ENCODE data around the gene FAF2.

FAF2 gene

GRCh38 chr5:176503496-176503895 is 55.3 kb downstream of the FAF2 start:
- TF ChIP-seq EZH2 (IDR thresholded peaks at IDR 0.05; ENCODE audit: borderline replicate concordance, low read length) = no peak
- TF ChIP-seq, protein P1, sequence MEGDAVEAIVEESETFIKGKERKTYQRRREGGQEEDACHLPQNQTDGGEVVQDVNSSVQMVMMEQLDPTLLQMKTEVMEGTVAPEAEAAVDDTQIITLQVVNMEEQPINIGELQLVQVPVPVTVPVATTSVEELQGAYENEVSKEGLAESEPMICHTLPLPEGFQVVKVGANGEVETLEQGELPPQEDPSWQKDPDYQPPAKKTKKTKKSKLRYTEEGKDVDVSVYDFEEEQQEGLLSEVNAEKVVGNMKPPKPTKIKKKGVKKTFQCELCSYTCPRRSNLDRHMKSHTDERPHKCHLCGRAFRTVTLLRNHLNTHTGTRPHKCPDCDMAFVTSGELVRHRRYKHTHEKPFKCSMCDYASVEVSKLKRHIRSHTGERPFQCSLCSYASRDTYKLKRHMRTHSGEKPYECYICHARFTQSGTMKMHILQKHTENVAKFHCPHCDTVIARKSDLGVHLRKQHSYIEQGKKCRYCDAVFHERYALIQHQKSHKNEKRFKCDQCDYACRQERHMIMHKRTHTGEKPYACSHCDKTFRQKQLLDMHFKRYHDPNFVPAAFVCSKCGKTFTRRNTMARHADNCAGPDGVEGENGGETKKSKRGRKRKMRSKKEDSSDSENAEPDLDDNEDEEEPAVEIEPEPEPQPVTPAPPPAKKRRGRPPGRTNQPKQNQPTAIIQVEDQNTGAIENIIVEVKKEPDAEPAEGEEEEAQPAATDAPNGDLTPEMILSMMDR (IDR thresholded peaks at IDR 0.05; ENCODE audit: low read length) = no peak
- Histone ChIP-seq H3K9me2 (ENCODE audit: low read depth, low read length) (no peaks in the 10 kb centered on the region), H4K20me1 (ENCODE audit: insufficient read depth, low read length) (no peaks in the 10 kb centered on the region), H3K4me2 (ENCODE audit: low read length) (no peak overlapping the region), H3K4me3 (ENCODE audit: low read depth, low read length, poor library complexity, severe bottlenecking) (no peak overlapping the region), H3K36me3 (ENCODE audit: insufficient read depth, low read length) (peaks cover 92% of the 10 kb centered on the region), H2AFZ (ENCODE audit: low read length) (no peak overlapping the region), H3K9me3 (ENCODE audit: low read length) (no peaks in the 10 kb centered on the region), H3K27me3 (ENCODE audit: insufficient read depth, low read length) (no peaks in the 10 kb centered on the region), H3K79me2 (ENCODE audit: insufficient read depth, low read length) (no peaks in the 10 kb centered on the region), H3K27ac (ENCODE audit: low read depth, low read length, poor library complexity, severe bottlenecking) (no peak overlapping the region), H3F3A (ENCODE audit: insufficient read depth, low read length) (0 out of 2 replicates have a peak, but pooled peaks cover 3% of the 10 kb centered on the region), H3K4me1 (ENCODE audit: insufficient read depth, low read length, severe bottlenecking) (no peaks in the 10 kb centered on the region), H3K9ac (ENCODE audit: low read length) (no peak overlapping the region)

DNA sequence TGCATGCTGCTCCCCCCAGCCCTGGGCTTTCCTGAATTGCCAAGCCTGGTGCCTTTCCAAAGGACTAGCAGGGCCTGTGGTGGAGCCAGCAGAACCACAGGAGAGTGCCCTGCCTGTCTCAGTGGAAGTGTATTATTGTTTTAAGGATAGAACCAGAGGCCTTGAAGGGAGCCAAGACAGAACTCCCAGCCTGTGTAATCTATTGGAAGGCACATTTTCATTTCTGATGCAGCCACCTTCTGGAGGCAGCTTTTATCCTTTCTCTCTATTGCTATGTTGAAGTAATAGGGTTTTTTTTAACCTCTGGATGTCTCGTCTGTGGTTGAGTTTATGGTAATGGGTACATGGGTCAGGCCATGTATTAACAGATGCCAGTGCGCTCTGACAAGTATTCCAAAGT is 59.7 kb downstream of the FAF2 start:
- Histone ChIP-seq H3K4me1 (ENCODE audit: insufficient read depth, low read length, severe bottlenecking) (no peaks in the 10 kb centered on the region), H3K36me3 (ENCODE audit: insufficient read depth, low read length) (peaks cover 63% of the 10 kb centered on the region)

DNA sequence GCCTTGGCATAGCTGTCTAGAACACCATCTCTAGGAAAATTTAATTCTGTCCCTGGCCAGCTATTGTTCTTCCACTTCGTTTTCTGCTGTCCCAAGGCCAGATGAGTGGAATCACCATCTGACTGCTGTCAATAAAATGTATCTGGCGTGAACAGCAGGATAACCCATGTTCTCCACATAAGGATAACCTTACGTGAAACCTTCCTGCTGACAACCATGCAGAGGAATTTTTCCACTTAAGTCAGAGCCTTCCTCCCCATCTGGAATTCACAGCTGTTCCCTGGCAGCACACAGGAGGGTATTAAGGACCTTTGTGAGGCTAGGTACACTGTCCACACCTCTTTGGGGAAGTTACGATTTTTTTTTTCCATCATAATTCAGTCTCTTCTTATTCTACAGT is 60.4 kb downstream of the FAF2 start:
- no peak overlapping the region for H3K9ac ChIP-seq (ENCODE audit: low read length)
- H3K79me2 ChIP-seq (ENCODE audit: insufficient read depth, low read length) = no peaks in the 10 kb centered on the region
- 0 out of 2 replicates have a peak, but pooled peaks cover 3% of the 10 kb centered on the region for H3F3A ChIP-seq (ENCODE audit: insufficient read depth, low read length)
- no peak for TF ChIP-seq EZH2 (IDR thresholded peaks at IDR 0.05; ENCODE audit: borderline replicate concordance, low read length)
- TF ChIP-seq, protein P1 (IDR thresholded peaks at IDR 0.05; ENCODE audit: low read length) = no peak
- H3K4me2 ChIP-seq (ENCODE audit: low read length) = no peak overlapping the region
- no peaks in the 10 kb centered on the region for H4K20me1 ChIP-seq (ENCODE audit: insufficient read depth, low read length)
- no peak overlapping the region for H3K4me3 ChIP-seq (ENCODE audit: low read depth, low read length, poor library complexity, severe bottlenecking)
- no peaks in the 10 kb centered on the region for H3K9me3 ChIP-seq (ENCODE audit: low read length)
- H3K27ac ChIP-seq (ENCODE audit: low read depth, low read length, poor library complexity, severe bottlenecking) = no peak overlapping the region
- H2AFZ ChIP-seq (ENCODE audit: low read length) = no peak overlapping the region
- H3K27me3 ChIP-seq (ENCODE audit: insufficient read depth, low read length) = no peaks in the 10 kb centered on the region
- H3K9me2 ChIP-seq (ENCODE audit: low read depth, low read length) = no peaks in the 10 kb centered on the region
- no peaks in the 10 kb centered on the region for H3K4me1 ChIP-seq (ENCODE audit: insufficient read depth, low read length, severe bottlenecking)
- peaks cover 57% of the 10 kb centered on the region for H3K36me3 ChIP-seq (ENCODE audit: insufficient read depth, low read length)

More for the DNA sequence above, 59.7 kb downstream of the FAF2 start:
- Histone ChIP-seq H3K9me3 (ENCODE audit: low read length) (no peaks in the 10 kb centered on the region), H3K4me3 (ENCODE audit: low read depth, low read length, poor library complexity, severe bottlenecking) (no peak overlapping the region), H3K79me2 (ENCODE audit: insufficient read depth, low read length) (no peaks in the 10 kb centered on the region), H2AFZ (ENCODE audit: low read length) (no peak overlapping the region), H3K27ac (ENCODE audit: low read depth, low read length, poor library complexity, severe bottlenecking) (no peak overlapping the region), H3K9ac (ENCODE audit: low read length) (no peak overlapping the region), H3K4me2 (ENCODE audit: low read length) (no peak overlapping the region), H3F3A (ENCODE audit: insufficient read depth, low read length) (0 out of 2 replicates have a peak, but pooled peaks cover 3% of the 10 kb centered on the region), H3K9me2 (ENCODE audit: low read depth, low read length) (no peaks in the 10 kb centered on the region), H3K27me3 (ENCODE audit: insufficient read depth, low read length) (no peaks in the 10 kb centered on the region), H4K20me1 (ENCODE audit: insufficient read depth, low read length) (no peaks in the 10 kb centered on the region)
- TF ChIP-seq EZH2 (IDR thresholded peaks at IDR 0.05; ENCODE audit: borderline replicate concordance, low read length) = no peak
- TF ChIP-seq, protein P1 (IDR thresholded peaks at IDR 0.05; ENCODE audit: low read length) = no peak

All from OCI-LY1 (cell line).